Ectodermal cell (in vitro differentiated cells): ENCODE data around the gene GNG4.
"Not testable (repeated sequence)": the region's sequence is repeated elsewhere in the genome, so short reads cannot be mapped to it uniquely, and the experiment has no call there.

Experiments used
- H3K27ac ChIP-seq: 2 replicates; pipeline ENCODE4 v1.7.0; 2013; ENCODE audit warnings: mild to moderate bottlenecking, low read depth, low read length; ENCODE audit not compliant: insufficient read depth, poor library complexity, severe bottlenecking
- H3K27me3 ChIP-seq: 2 replicates; pipeline ENCODE4 v1.7.0; 2013; ENCODE audit warnings: mild to moderate bottlenecking, low read length; ENCODE audit not compliant: insufficient read depth, control insufficient read depth, poor library complexity, severe bottlenecking
- H3K36me3 ChIP-seq: one replicate; pipeline ENCODE4 v1.7.0; 2013; ENCODE audit warnings: low read length; ENCODE audit not compliant: control insufficient read depth, insufficient read depth
- H3K4me1 ChIP-seq: one replicate; pipeline ENCODE4 v1.7.0; 2013; ENCODE audit warnings: low read length; ENCODE audit not compliant: control insufficient read depth, insufficient read depth
- H3K4me3 ChIP-seq: 2 replicates; pipeline ENCODE4 v1.7.0; 2013; ENCODE audit warnings: low read depth, low read length, control low read depth; ENCODE audit not compliant: insufficient read depth
- H3K9me3 ChIP-seq: 2 replicates; pipeline ENCODE4 v1.7.0; 2013; ENCODE audit warnings: mild to moderate bottlenecking, low read length, moderate library complexity; ENCODE audit not compliant: control insufficient read depth
- WGBS, 2 experiments: methylation state at CpG; one replicate each; pipeline ENCODE4 v1.1.7; 2013; ENCODE audit warnings: missing lambda C conversion rate in 2 of 2; 5-methylcytosine and 5-hydroxymethylcytosine counted together

GNG4 gene

GRCh38 chr1:235650341-235651169 is 971 bp upstream of the GNG4 start:
- no peaks in the 10 kb centered on the region for H3K36me3 ChIP-seq
- H3K27me3 ChIP-seq = peaks cover 52% of the 10 kb centered on the region
- 12% methylated on average over 71 of the region's 71 CpGs for WGBS, 2 experiments
- no peaks in the 10 kb centered on the region for H3K9me3 ChIP-seq
- H3K4me1 ChIP-seq = peaks cover 11% of the 10 kb centered on the region
- H3K27ac ChIP-seq = no peak overlapping the region
- H3K4me3 ChIP-seq = peak overlapping the region; percentile 51

- WGBS, 2 experiments = 0% methylated on average over 30 of the region's 30 CpGs
Observed at GRCh38 chr1:235648954-235649367, 623 bp downstream of the GNG4 start.

GRCh38 chr1:235648407-235648907 is 1.1 kb downstream of the GNG4 start:
- H3K4me3 ChIP-seq = peak overlapping the region; percentile 49
- peaks cover 55% of the 10 kb centered on the region for H3K27me3 ChIP-seq
- no peaks in the 10 kb centered on the region for H3K36me3 ChIP-seq
- 4% methylated on average over 31 of the region's 31 CpGs for WGBS, 2 experiments
- peaks cover 22% of the 10 kb centered on the region for H3K4me1 ChIP-seq
- no peak overlapping the region for H3K27ac ChIP-seq
- no peaks in the 10 kb centered on the region for H3K9me3 ChIP-seq

More at GRCh38 chr1:235648954-235649367, 623 bp downstream of the GNG4 start:
- peak overlapping the region; percentile 49 for H3K4me3 ChIP-seq
- peaks cover 18% of the 10 kb centered on the region for H3K4me1 ChIP-seq
- H3K27me3 ChIP-seq = peaks cover 52% of the 10 kb centered on the region
- H3K36me3 ChIP-seq = no peaks in the 10 kb centered on the region
- H3K27ac ChIP-seq = no peak overlapping the region
- no peaks in the 10 kb centered on the region for H3K9me3 ChIP-seq

GRCh38 chr1:235647537-235647936 is 2.0 kb downstream of the GNG4 start:
- Histone ChIP-seq H3K27me3 (peaks cover 54% of the 10 kb centered on the region), H3K4me1 (peaks cover 27% of the 10 kb centered on the region)
- H3K4me3 ChIP-seq, H3K9me3 ChIP-seq, H3K27ac ChIP-seq, H3K36me3 ChIP-seq: not testable (repeated sequence)
- 87% methylated on average over 12 of the region's 12 CpGs for WGBS, 2 experiments

GRCh38 chr1:235646463-235646862 is 3.1 kb downstream of the GNG4 start:
- Histone ChIP-seq H3K27ac (no peak overlapping the region), H3K27me3 (peaks cover 54% of the 10 kb centered on the region), H3K4me3 (no peak overlapping the region), H3K36me3 (no peaks in the 10 kb centered on the region), H3K9me3 (no peaks in the 10 kb centered on the region), H3K4me1 (peaks cover 34% of the 10 kb centered on the region)
- 87 to 89% methylated on average over 9 of the region's 9 CpGs for WGBS, 2 experiments

GRCh38 chr1:235644693-235645305 is 4.8 kb downstream of the GNG4 start:
- H3K27me3 ChIP-seq = peaks cover 40% of the 10 kb centered on the region

GRCh38 chr1:235643837-235644692 is 5.5 kb downstream of the GNG4 start:
- peaks cover 34% of the 10 kb centered on the region for H3K4me1 ChIP-seq
- 92% methylated on average over 23 of the region's 23 CpGs for WGBS, 2 experiments
- H3K4me3 ChIP-seq = no peak overlapping the region

More at GRCh38 chr1:235644693-235645305, 4.8 kb downstream of the GNG4 start:
- WGBS, 2 experiments = 89 to 90% methylated on average over 13 of the region's 13 CpGs
- H3K4me1 ChIP-seq = peaks cover 37% of the 10 kb centered on the region
- H3K36me3 ChIP-seq = no peaks in the 10 kb centered on the region
- H3K9me3 ChIP-seq = no peaks in the 10 kb centered on the region
- H3K4me3 ChIP-seq = no peak overlapping the region
- no peak overlapping the region for H3K27ac ChIP-seq

GRCh38 chr1:235642943-235643371 is 6.6 kb downstream of the GNG4 start:
- Histone ChIP-seq H3K4me1 (peaks cover 28% of the 10 kb centered on the region), H3K4me3 (no peak overlapping the region), H3K27ac (no peak overlapping the region), H3K9me3 (no peaks in the 10 kb centered on the region), H3K36me3 (no peaks in the 10 kb centered on the region), H3K27me3 (peaks cover 24% of the 10 kb centered on the region)
- 37 to 38% methylated on average over 11 of the region's 11 CpGs for WGBS, 2 experiments

More at GRCh38 chr1:235643837-235644692, 5.5 kb downstream of the GNG4 start:
- H3K27ac ChIP-seq = no peak overlapping the region
- no peaks in the 10 kb centered on the region for H3K36me3 ChIP-seq
- H3K27me3 ChIP-seq = peaks cover 35% of the 10 kb centered on the region
- no peaks in the 10 kb centered on the region for H3K9me3 ChIP-seq

- no peaks in the 10 kb centered on the region for H3K9me3 ChIP-seq
- 51 to 53% methylated on average over 47 of the region's 47 CpGs for WGBS, 2 experiments
- no peaks in the 10 kb centered on the region for H3K36me3 ChIP-seq
- no peak overlapping the region for H3K4me3 ChIP-seq
- H3K27me3 ChIP-seq = peaks cover 17% of the 10 kb centered on the region
- peaks cover 26% of the 10 kb centered on the region for H3K4me1 ChIP-seq
- no peak overlapping the region for H3K27ac ChIP-seq
Observed at GRCh38 chr1:235642011-235642942, 7.3 kb downstream of the GNG4 start.
